Measurements from ENCODE around the gene TNF.
A peak's percentile ranks its signal among the peaks of the same experiment; 100 is the strongest.
"Not testable (repeated sequence)": the region's sequence is repeated elsewhere in the genome, so short reads cannot be mapped to it uniquely, and the experiment has no call there.

The TNF gene

DNA sequence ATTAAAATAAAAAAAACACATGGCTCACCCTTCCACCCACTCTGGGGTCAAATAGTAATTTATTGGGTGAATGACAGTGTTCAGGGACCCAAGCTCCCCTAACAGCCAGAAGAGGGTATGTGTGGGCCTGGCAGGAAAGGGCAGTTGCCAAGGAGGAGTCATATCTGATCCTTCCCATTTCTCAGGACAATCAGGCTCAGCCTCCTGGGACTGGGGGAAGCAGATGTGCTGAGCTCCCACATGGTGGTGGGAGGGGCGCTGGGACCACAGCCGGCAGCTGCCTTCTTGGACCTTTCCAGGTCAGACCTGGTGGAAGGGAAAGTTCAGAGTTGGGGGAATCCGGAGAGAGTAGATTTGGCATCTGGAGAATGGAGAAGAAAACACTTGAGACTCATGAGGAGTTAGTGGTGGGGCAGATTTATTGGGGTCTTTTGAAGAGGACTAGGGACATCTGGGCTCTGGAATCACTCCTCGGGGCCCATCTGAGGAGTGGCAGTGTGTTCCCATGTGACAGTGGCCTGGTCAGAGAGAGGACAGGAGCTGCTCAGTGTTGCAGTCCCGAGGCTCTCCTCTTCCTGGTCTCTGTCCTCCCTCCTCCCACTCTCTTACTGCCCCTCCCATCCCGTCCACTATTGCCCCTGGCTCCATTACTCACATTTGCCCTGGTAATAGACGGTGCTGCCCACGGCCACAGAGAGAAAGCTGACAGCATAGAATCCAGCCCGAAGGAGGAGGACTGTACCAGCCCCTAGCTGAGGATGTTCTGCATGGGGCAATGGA is 13.7 kb downstream of the TNF start:
- DNase-seq (ENCODE audit: low read depth) = no peak

DNA sequence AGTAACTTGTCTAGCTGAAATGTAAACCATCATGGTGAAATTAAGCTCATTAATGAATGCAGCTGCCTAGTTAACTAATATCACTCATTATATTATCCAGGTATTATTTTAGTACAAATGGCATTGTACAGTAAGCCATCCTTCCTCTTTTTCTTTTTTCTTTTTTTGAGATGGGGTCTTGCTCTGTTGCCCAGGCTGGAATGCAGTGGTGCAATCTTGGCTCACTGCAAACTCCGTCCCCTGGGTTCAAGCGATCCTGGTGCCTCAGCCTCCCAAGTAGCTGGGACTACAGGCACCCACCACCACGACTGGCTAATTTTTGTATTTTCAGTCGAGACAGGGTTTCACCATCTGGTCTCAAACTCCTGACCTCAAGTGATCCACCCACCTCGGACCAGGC is 15.3 kb downstream of the TNF start:
- not testable (repeated sequence) for DNase-seq (ENCODE audit: low read depth)

DNA sequence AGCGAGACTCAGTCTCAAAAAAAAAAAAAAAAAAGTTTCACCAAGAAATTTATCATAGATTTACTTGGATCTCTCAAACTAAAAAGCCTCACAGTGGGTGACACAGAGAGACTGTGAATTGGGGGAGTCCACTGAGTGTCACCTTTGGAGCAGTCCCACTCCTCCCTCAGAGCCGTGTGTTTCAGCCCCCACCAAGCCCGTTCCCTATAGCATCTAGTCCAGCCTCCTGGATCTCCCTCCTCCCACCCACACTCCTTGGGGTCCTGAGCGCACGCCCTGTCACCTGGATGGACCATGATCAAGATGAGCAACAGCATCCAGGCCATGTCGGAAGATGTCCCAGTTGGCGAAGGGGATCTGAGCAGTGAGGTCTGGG is 17.0 kb downstream of the TNF start:
- DNase-seq (ENCODE audit: low read depth) = no peak

DNA sequence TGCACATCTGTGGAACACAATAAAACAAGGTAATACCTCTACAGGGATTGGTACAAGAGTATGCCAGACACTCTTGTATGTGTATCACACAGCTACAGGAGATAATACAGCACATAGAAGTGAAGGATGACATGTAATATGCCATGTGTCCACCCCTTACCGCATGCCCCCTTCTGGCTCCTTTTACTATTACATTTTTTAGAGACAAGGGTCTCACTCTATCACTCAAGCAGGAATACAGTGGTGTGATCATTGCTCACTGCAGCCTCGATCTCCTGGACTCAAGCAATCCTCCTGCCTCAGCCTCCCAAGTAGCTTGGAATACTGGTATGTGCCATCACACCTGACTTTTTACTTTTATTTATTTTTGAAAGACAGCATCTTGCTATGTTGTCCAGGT is 21.6 kb downstream of the TNF start:
- DNase-seq (ENCODE audit: low read depth) = no peak

DNA sequence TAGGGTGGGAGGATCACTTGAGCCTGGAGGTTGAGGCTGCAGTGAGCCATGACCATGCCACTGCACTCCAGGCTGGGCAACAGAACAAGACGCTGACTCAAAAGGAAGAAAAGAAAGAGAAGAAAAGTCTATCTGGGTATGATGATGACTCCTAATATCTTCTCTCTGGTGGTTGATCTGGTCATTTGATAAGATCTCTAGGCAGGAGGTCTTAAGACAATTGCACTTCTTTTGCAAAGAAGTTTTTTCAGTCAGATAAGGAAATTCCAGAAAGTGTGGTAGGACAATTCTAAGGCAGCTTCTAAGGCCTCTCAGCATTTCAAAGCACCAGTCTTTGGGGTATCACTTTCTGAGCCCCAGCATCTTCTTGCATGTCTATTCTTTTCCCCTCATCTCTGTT is 32.0 kb downstream of the TNF start:
- no peak for DNase-seq (ENCODE audit: low read depth)

DNA sequence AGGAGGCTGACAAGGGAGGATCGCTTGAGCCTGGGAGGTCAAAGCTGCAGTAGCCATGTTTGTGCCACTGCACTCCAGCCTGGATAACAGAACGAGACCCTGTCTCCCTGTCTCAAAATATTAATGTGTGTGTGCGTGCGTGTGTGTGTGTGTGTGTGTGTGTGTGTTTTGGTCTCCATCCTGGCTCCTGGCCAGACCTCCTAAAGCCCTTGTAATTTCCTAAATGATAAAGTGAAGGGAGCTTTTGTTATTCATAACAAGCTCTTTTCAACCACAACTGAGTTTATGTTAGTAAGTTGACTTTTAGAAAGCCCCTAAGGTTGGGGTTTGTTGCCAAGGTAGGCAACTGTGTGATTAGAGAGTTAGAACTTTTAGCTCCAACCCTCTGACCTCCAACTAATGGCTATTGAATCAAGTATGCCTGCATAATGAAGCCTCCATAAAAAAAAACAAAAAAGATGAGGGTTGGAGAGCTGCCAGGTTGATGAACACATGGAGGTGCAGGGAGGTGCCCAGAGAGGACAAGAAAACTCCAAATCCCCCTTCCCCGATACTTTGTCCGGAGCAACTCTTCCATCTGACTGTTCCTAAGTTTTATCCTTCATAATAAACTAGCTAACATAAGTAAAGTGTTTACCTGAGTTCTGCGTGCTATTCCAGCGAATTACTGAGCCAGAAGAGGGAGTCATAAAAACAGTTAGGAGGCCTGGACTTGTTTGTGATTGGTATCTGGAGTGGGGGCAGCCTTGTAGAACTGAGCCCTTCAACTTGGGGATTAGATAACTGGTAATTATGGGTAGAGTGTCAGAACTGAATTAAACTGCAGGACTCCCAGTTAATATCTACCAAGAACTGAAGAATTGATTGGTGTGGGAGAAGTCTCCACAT is 34.4 kb downstream of the TNF start:
- DNase-seq (ENCODE audit: low read depth) = no peak

DNA sequence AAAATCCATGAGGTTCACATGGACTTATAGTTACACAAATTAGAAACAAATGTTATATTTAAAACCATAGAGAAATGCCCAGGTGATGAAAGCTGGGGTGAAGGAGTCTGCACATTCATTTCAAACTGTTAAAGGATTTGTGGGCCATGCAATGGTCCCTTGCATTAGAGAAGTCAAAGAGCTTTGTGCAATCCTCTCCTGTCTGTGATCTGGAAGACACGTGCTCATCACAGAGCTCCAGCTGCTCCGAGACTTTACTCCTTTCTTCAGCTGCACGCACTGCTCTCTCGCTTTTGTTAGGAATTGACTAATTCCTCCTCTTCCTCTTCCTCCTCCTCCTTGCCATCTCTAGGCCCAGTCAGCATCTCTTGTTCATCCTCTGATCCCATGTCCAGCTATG is 35.6 kb downstream of the TNF start:
- DNase-seq (ENCODE audit: low read depth) = peak; percentile 18

DNA sequence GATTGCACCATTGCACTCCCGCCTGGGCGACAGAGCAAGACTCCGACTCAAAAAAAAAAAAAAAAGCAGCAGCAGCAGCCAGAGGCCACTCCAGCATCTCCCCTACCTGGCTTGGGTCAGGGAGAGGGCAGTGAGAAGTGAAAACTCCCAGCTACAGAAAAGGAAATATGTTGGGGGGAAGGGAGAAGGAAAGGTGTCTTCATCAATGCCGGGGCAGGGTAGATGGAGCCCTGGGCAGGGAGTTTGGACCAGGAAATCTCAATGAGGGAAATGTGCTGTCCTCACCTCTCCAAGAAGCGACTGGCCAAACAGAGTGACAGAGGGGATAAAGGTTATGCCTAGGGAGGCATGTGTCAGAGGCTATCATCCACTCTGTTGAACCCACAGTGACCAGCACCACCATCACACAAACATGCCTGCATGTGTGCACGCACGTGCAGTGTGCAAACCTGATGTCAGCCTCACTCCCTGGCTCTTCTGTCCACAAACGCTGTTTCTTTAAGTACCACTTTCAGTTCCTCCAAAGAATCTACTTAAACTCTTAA is 38.8 kb downstream of the TNF start:
- DNase-seq (ENCODE audit: low read depth) = no peak

DNA sequence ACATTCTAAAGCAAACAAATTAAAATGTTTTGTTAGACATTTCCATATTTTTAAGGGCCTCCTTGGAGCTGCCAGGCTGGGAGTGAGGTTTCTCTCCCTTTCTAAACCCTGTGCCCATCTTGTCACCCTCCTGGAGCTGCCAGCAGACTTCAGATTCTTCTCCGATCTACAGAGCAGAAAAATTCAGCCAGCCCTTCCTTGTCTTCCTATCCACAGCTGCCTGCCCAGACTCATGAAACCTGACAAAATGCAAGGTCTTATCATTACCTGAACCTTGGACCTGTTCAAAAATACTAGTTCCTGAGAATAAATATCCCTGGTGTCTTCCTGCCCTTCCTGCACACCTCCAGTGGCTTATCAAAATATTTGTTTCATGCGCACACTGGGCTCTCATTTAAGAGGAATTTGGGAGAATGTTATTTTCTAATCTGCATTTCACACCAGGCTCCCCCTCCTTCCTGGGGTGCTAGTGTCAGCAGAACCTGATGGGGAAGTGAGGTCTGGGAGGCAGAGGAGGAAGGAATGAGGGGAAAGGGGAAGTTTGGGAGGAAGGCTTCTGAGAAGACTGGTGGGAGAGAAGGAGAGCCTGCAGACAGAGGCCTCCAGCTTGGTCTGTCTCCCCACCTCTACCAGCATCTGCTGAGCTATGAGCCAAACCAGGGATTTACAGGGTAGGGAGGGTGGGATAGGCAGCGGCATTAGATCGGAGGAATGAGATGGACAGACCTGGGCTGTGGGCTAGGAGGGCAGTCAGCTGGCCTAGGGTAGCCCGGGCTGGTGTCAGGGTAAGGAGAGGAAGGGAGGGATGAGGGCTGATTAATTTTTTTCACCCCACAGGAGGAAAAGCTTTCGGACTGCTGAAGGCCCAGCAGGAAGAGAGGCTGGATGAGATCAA is 39.6 kb downstream of the TNF start, which contains the start of gene AIF1:
TSS of gene AIF1 (plus strand) at position 551 of the 895 bp plus-strand sequence. CDS start at position 647, 96 bp downstream.
- DNase-seq (ENCODE audit: low read depth) = no peak

DNA sequence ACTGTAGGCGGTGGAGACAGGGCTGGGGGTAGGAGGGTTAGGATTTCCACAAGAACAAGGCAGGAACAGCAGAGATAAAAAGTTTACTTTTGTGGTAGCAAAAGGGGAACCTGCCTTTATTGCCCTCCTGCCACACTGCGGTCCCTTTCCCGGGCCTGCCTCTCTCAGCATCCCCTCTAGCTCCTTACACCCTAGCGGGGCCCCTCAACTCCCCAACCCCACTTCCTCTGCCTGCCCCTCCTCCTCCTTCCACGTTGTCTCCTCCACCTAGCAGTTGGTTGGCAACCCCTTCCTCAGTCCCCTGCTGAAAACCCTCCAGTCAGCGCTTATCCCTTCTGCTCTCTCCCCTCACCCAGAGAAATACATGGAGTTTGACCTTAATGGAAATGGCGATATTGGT is 40.4 kb downstream of the TNF start:
- DNase-seq (ENCODE audit: low read depth) = no peak

DNA sequence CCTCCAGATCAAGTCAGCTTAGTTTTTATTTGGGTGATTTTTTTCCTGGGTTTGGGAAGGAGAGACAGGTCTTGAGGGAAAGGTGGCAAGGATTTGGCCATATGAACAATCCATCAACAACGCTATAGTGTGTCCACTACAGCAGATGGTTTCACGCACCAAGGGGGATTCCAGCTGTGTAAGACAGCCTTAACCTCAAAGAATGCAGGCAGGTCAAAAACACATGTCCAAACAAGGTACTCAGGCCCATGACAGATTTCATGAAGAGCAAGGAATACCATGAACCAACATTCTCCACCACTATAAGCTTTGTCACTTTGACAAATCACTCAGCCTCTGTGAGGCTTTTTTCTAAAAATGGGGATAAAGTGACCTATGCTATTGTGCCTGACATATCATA is 41.6 kb downstream of the TNF start:
- no peak for DNase-seq (ENCODE audit: low read depth)

DNA sequence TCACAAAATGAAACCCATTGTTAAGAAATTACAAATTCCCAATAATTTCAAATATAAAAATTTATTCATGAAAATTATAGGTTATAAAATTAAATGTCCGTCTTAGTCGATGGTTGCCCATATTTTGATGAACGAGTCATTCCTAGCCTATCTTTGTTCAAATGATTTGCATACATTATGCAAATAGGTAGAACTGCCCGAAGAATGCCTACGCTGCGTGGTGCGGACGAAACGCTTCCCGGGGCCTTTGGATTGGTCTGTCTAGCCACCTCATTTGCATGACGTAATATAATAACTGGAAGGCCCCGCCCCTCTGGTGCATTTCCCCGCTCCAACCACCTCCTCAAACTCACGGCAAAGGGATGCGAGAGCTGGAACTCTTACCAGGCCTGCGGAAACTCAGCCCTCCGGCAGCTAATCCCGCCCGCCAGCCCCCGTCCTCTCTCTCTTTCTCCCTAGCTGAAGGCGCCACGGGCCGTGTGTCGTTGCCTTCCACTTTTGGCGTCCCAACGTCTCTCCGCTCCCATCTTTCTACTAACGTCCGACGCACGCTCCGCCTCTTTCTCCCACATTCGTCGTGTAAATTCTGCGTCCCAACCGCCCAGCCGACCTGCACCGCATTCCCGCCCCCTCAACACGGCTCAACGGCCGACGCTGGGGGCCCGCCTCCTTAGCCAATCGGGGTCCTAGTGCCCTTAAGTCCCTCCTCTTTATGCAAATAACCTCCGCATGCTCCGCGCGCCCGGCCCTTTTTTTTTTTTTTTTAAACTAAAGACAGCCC is 44.6 kb downstream of the TNF start:
- peak; percentile 100 for DNase-seq (ENCODE audit: low read depth)

DNA sequence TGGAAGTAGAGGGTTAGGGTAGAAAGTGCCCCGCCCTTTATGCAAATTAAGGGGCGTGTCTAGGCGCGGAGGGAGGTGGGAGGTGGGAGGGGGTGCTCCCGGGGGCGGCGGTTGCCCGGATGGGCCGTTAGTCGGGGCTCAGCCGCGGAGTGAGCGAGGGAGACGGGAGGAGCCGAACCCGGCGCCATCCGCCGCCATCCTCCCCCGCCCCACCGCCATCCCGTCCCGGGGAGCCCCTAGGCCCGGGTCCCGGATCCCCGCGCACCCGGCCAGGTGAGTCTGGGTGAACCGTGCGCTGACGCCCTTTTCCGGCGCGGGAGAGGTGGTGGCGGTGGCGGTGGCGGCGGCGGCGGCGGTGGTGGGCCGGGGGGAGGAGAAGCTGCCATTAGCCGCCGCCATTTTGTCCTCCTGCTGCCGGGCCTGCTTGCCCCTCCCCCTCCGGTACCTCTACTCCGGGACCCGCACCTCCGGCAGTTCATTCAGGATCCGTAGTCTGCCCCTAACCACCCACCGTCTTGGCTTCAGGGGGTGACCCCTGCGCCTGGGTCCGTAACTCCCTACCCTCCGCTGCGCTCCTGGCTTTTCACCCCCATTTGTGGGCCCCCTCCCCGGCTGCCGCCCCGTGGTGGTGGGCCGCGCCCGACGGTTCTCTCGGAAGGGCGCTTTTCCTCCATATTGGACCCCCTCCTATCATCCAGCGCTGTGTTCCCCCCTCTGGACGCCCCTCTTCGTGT is 45.4 kb downstream of the TNF start, which contains the start of gene PRRC2A:
TSS of gene PRRC2A (plus strand) at position 130 of the 734 bp plus-strand sequence. CDS start 2,075 bp downstream, outside the sequence.
- DNase-seq (ENCODE audit: low read depth) = no peak

DNA sequence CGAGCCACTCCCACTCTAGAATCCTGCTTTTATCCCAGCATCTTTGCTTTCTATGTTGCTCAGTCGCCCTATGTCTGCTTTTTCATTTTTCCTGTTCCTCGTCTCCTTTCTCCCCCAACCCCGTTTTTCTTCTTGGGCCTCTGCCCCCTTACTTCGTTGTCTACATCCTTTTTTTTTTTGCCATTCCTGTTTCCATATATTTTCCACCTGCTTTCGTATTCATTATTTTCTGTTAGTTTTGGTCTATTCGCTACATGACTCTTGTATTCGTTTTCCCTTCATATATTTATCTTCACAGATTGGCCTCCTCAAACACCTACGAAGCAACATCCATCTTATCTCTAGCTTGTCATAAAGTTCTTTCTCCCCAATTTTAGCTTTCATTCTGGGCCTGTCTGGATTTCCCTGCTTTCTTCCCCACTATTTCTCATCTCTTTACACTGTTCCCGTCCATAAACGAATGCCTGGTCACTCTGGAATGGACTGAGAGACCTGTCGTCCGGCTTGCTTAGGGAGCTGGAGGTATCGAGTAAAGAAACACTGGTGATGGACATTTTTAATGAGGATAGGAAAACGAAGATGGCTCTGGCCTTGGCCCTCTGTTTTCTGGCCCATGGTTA is 46.1 kb downstream of the TNF start:
- DNase-seq (ENCODE audit: low read depth) = no peak

DNA sequence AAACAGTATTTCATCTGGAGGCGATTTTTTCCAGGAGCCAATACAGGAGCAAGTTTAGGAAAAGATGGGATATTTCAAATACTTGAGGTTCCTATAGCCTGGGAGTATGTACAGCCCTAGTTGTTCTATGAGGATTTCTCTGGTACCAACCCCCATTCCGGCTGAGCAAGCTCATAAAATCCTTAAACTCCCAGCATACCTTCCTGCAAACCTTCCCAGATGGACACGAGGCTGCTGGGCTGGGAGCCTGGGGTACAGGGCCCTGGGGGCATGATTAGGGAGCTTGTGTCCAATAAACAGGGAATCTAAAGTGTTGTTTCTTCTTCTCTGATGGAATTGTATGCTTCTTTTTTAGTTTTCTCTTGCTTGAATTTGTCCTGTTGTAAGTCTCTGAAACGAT is 46.6 kb downstream of the TNF start:
- DNase-seq (ENCODE audit: low read depth) = no peak

DNA sequence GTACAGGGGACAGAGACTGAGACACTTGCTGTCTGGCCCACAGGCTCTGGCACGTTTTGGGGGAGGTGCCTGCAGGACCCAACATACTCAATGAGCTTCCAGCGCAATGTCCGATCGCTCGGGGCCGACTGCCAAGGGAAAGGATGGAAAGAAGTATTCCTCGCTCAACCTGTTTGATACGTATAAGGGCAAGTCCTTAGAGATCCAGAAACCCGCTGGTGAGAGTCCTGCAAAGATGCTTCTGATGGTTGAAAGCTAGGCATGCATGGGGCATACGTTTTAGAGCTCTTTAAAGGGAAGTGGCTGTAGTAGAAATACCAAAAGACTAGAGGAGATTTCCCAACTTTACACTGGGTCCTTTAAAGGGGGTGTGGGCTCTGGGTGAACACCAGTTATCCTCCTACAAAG is 47.3 kb downstream of the TNF start:
- no peak for DNase-seq (ENCODE audit: low read depth)

DNA sequence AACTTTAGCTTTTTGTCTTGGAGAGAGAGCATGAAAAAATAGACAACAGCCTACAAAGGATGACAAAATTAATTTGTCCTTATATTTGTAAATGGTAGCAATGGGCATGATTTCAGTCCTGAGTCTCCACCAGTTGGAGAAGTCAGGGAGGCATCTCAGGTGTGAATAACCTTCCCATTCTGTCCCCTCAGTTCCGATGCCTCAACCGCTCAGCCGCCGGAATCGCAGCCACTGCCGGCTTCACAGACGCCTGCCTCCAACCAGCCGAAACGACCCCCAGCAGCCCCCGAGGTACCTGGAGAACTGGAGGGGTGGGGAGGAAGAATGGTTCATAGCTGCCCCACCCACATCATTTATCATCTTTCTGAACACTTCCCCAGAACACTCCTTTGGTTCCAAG is 48.7 kb downstream of the TNF start:
- DNase-seq (ENCODE audit: low read depth) = no peak

DNA sequence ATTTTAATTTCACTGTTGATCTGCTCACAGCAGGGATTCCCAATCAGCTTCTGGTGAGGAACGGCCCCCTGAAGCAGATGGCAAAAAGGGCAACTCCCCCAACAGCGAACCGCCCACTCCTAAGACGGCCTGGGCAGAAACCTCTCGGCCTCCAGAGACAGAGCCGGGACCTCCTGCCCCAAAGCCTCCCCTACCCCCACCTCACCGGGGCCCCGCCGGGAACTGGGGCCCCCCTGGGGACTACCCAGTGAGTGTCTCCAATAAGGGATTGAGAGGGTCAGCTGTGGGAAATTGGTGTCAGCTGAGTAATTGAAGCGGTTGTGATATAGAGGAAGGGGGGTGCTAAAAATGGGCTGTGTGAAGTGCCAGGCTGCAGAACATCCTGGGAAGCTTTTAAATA is 51.6 kb downstream of the TNF start:
- DNase-seq (ENCODE audit: low read depth) = no peak

DNA sequence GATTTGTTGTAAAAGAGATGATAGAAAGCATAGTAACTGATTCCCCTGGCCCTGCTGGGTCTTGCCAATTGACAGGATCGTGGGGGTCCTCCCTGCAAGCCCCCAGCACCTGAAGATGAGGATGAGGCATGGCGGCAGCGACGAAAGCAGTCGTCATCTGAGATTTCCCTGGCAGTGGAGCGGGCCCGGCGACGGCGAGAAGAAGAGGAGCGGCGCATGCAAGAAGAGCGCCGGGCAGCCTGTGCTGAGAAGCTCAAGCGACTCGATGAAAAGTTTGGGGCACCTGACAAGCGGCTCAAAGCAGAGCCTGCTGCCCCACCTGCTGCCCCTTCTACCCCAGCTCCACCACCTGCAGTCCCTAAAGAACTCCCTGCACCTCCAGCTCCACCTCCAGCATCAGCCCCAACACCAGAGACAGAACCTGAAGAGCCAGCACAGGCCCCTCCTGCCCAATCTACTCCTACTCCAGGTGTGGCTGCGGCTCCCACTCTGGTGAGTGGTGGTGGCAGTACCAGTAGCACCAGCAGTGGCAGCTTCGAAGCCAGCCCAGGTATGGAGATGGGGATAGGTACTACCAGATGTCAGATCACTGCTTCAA is 52.4 kb downstream of the TNF start:
- DNase-seq (ENCODE audit: low read depth) = no peak
